SK-N-SH (cell line): ENCODE measurements around the gene PCBP3. TPM values are rescaled to one million over a fixed set of nuclear protein-coding genes. Genes with fewer than 3 reads are reported as not detected.

Source experiments
- CTCF ChIA-PET: fragments of 300-600, 350-600 bp; formaldehyde crosslinking; extraction: SDS; loops from one replicate; lab custom pipeline; 2021; lab: Yijun Ruan, JAX
- POLR2A ChIA-PET: fragments of 350-600 bp; sonication (Branson Sonifier 250); formaldehyde crosslinking; extraction: SDS; loops from one replicate; lab custom pipeline; 2020; ENCODE audit warnings: antibody characterized with exemption, inconsistent platforms; lab: Yijun Ruan, JAX
- DNase-seq: peaks from one replicate; pipeline ENCODE4 v3.0.0; 2012
- H2AFZ ChIP-seq: fragments of 200-600 bp; sonication (generic); 2 replicates; pipeline ENCODE4 v1.8.1; 2016; ENCODE audit warnings: antibody characterized with exemption, mild to moderate bottlenecking, low read depth
- H3F3A ChIP-seq: fragments of 200-600 bp; sonication (generic); replicated peaks from 2 replicates; pipeline ENCODE3; 2016; ENCODE audit warnings: antibody characterized with exemption, mild to moderate bottlenecking; ENCODE audit not compliant: insufficient read depth
- H3K27ac ChIP-seq, 2 experiments: fragments of 200-500 bp in 1 of 2; fragments of 200-600 bp in 1 of 2; sonication (Bioruptor generic) in 1 of 2; sonication (generic), shearing (Covaris generic) in 1 of 2; 2 replicates each; pipeline versions ENCODE4 v1.5.1 to v1.6.1; 2014 to 2016; ENCODE audit warnings: low read depth in 2 of 2, inconsistent platforms in 1 of 2, low read length in 1 of 2, mild to moderate bottlenecking in 1 of 2, mixed read lengths in 1 of 2
- H3K27me3 ChIP-seq: fragments of 200-600 bp; sonication (generic), shearing (Covaris generic); 2 replicates; pipeline ENCODE4 v1.6.1; 2016; ENCODE audit warnings: mixed run types; ENCODE audit not compliant: insufficient read depth
- H3K36me3 ChIP-seq, 2 experiments: fragments of 200-500 bp in 1 of 2; fragments of 200-600 bp in 1 of 2; sonication (Bioruptor generic) in 1 of 2; sonication (generic) in 1 of 2; replicated peaks in 1 of 2; 2 replicates each; pipeline versions ENCODE3 to v1.5.1; 2014 to 2016; ENCODE audit warnings: low read length in 1 of 2, mild to moderate bottlenecking in 1 of 2; ENCODE audit not compliant: insufficient read depth in 2 of 2, control insufficient read depth in 1 of 2
- H3K4me1 ChIP-seq, 2 experiments: fragments of 200-500 bp in 1 of 2; fragments of 200-600 bp in 1 of 2; sonication (Bioruptor generic) in 1 of 2; sonication (generic), shearing (Covaris generic) in 1 of 2; 2 replicates each; pipeline versions ENCODE4 v1.5.1 to v1.6.1; 2014 to 2016; ENCODE audit warnings: low read depth in 1 of 2, low read length in 1 of 2, mixed run types in 1 of 2; ENCODE audit not compliant: insufficient read depth in 2 of 2, control insufficient read depth in 1 of 2
- H3K4me2 ChIP-seq: fragments of 200-600 bp; sonication (generic), shearing (Covaris generic); 2 replicates; pipeline ENCODE4 v1.6.1; 2017; ENCODE audit warnings: mixed run types
- H3K4me3 ChIP-seq, 2 experiments: fragments of 200-500 bp in 1 of 2; fragments of 200-600 bp in 1 of 2; sonication (Bioruptor generic) in 1 of 2; sonication (generic), shearing (Covaris generic) in 1 of 2; 2 replicates each; pipeline versions ENCODE4 v1.5.1 to v1.8.1; 2014 to 2016; ENCODE audit warnings: low read depth in 2 of 2, inconsistent platforms in 1 of 2, low read length in 1 of 2, mild to moderate bottlenecking in 1 of 2, mixed read lengths in 1 of 2, moderate library complexity in 1 of 2
- H3K79me2 ChIP-seq: fragments of 200-600 bp; sonication (generic); 2 replicates; pipeline ENCODE4 v1.8.1; 2017; ENCODE audit warnings: mild to moderate bottlenecking; ENCODE audit not compliant: insufficient read depth
- H3K9ac ChIP-seq: fragments of 200-600 bp; sonication (generic); 2 replicates; pipeline ENCODE4 v1.6.1; 2017; ENCODE audit warnings: mixed run types
- H3K9me2 ChIP-seq: fragments of 200-600 bp; sonication (generic); 2 replicates; pipeline ENCODE4 v1.6.1; 2017; ENCODE audit warnings: mixed run types
- H3K9me3 ChIP-seq: fragments of 200-600 bp; sonication (generic); 2 replicates; pipeline ENCODE4 v1.6.1; 2017; ENCODE audit warnings: mixed run types, mild to moderate bottlenecking, moderate library complexity
- H4K20me1 ChIP-seq: fragments of 200-600 bp; sonication (generic); 2 replicates; pipeline ENCODE4 v1.6.1; 2017; ENCODE audit warnings: mild to moderate bottlenecking, mixed run types; ENCODE audit not compliant: insufficient read depth
- CHD2 ChIP-seq: fragments of 150-350 bp; IDR thresholded peaks from 2 replicates; pipeline ENCODE4 v1.6.1; 2018; ENCODE audit warnings: low read length; ENCODE audit not compliant: partially characterized antibody
- CTCF ChIP-seq: fragments of 200-600 bp; sonication (generic); IDR thresholded peaks from 2 replicates; pipeline ENCODE4 v1.6.1; 2017; ENCODE audit warnings: antibody characterized with exemption, mild to moderate bottlenecking, moderate library complexity
- ELF1 ChIP-seq: IDR thresholded peaks from 2 replicates; pipeline ENCODE4 v1.4.0; 2012
- EP300 ChIP-seq, 2 experiments: IDR thresholded peaks; 2 replicates each; pipeline versions ENCODE4 v1.4.0 to v1.6.1; 2012; ENCODE audit warnings: borderline replicate concordance in 1 of 2, low read depth in 1 of 2, low read length in 1 of 2
- FOSL2 ChIP-seq: IDR thresholded peaks from 2 replicates; pipeline ENCODE4 v1.4.0; 2012; ENCODE audit warnings: low read depth, mild to moderate bottlenecking, moderate library complexity, borderline replicate concordance
- FOXJ3 ChIP-seq: sonication (generic); formaldehyde crosslinking; IDR thresholded peaks from 2 replicates; pipeline ENCODE4 v1.5.1; 2020; ENCODE audit warnings: mild to moderate bottlenecking, missing genetic modification reagents
- FOXM1 ChIP-seq: IDR thresholded peaks from 2 replicates; pipeline ENCODE4 v1.4.0; 2012; ENCODE audit warnings: low read depth, mild to moderate bottlenecking
- IRF3 ChIP-seq: fragments of 150-350 bp; IDR thresholded peaks from 2 replicates; pipeline ENCODE4 v1.6.1; 2016; ENCODE audit warnings: mild to moderate bottlenecking, low read depth, low read length
- JUND ChIP-seq: IDR thresholded peaks from 2 replicates; pipeline ENCODE4 v1.4.0; 2012
- MAX ChIP-seq: IDR thresholded peaks from 2 replicates; pipeline ENCODE4 v1.4.0; 2012; ENCODE audit warnings: low read depth
- MEF2A ChIP-seq: IDR thresholded peaks from 2 replicates; pipeline ENCODE4 v1.4.0; 2012; ENCODE audit warnings: low read depth, borderline replicate concordance
- NRF1 ChIP-seq: IDR thresholded peaks from 2 replicates; pipeline ENCODE4 v1.6.1; 2012; ENCODE audit warnings: low read depth, mild to moderate bottlenecking, low read length
- RCOR1 ChIP-seq: fragments of 150-350 bp; IDR thresholded peaks from 2 replicates; pipeline ENCODE4 v1.6.1; 2017; ENCODE audit warnings: antibody characterized with exemption, low read length
- REST ChIP-seq: IDR thresholded peaks from 2 replicates; pipeline ENCODE4 v1.6.1; 2012; ENCODE audit warnings: mild to moderate bottlenecking, low read depth, low read length, moderate library complexity
- RFX5 ChIP-seq: IDR thresholded peaks from 2 replicates; pipeline ENCODE4 v1.6.1; 2012; ENCODE audit warnings: mild to moderate bottlenecking, improper control_type of control experiment, low read length
- RXRA ChIP-seq: IDR thresholded peaks from 2 replicates; pipeline ENCODE4 v1.4.0; 2012; ENCODE audit warnings: low read depth, mild to moderate bottlenecking, borderline replicate concordance
- SIN3A ChIP-seq: IDR thresholded peaks from 2 replicates; pipeline ENCODE4 v1.6.1; 2012; ENCODE audit warnings: low read depth, mild to moderate bottlenecking, low read length, moderate library complexity, borderline replicate concordance
- SMC3 ChIP-seq: IDR thresholded peaks from 2 replicates; pipeline ENCODE4 v1.6.1; 2012; ENCODE audit warnings: low read depth, low read length, improper control_type of control experiment
- TAF1 ChIP-seq: IDR thresholded peaks from 2 replicates; pipeline ENCODE4 v1.6.1; 2012; ENCODE audit warnings: low read depth, mild to moderate bottlenecking, low read length, moderate library complexity, borderline replicate concordance
- TCF12 ChIP-seq: IDR thresholded peaks from 2 replicates; pipeline ENCODE4 v1.4.0; 2012
- TEAD4 ChIP-seq: IDR thresholded peaks from 2 replicates; pipeline ENCODE4 v1.4.0; 2012; ENCODE audit warnings: mild to moderate bottlenecking, borderline replicate concordance; ENCODE audit not compliant: insufficient read depth
- WGBS: methylation state at CpG from one replicate; pipeline ENCODE4 v1.1.6; 2017; ENCODE audit warnings: low lambda C conversion rate; 5-methylcytosine and 5-hydroxymethylcytosine counted together
- polyA plus RNA-seq, 3 experiments: library from polyadenylated mRNA; depleted of rRNA; stranded (reverse); fragments of >200 nt; gene quantifications; 2 replicates each; pipeline ENCODE4 v1.2.3, GENCODE V29; 2012
- TF ChIP-seq, protein P1 (sequence below): IDR thresholded peaks from 2 replicates; pipeline ENCODE4; 2012
- TF ChIP-seq, protein P2 (sequence below): IDR thresholded peaks from 2 replicates; pipeline ENCODE4 v1.4.0; 2012; ENCODE audit warnings: low read depth, borderline replicate concordance
- TF ChIP-seq, protein P3 (sequence below): fragments of 150-350 bp; IDR thresholded peaks from 2 replicates; pipeline ENCODE4 v1.6.1; 2017; ENCODE audit warnings: antibody characterized with exemption, low read length, low read depth, borderline replicate concordance

Gene PCBP3
- polyA plus RNA-seq, 1 of the 3 experiments (the other 2 are of a cell fraction) = 9.5 TPM

DNA sequence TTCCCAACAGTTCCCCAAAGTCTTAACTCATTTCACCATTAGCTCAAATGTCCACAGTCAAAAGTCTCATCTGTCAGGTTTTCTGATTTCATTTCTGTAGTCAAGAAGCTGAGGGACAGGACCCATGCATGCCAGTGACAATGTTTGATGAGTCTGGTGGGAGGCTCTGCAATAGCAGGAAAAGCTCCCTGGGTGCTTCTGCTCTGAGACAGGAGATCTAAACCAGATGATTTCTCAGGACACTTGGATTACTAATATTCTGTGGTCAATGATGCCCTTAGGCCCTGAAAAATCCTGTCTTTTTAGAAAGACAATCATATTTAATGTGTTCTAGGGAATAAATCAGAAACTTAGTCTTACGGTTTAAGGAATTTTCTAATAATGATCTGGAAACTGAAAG lies 56.4 kb downstream of the PCBP3 start:
- H4K20me1 ChIP-seq = 0 out of 2 replicates have a peak, but pooled peaks cover 3% of the 10 kb centered on the region
- H3K4me1 ChIP-seq = peaks cover 24 to 46% of the 10 kb centered on the region in 2 experiments
- WGBS = 50% methylated on average over 1 of the region's 1 CpG
- no peaks in the 10 kb centered on the region for H3K9me2 ChIP-seq
- H3K9ac ChIP-seq = no peak overlapping the region
- POLR2A ChIA-PET = no interaction called here
- CTCF ChIA-PET = interaction anchor here (1.1 kb wide), 1 partner anchor 60 kb away, joined by 5 read pairs; no protein-coding TSS in a partner anchor
- H2AFZ ChIP-seq = no peak overlapping the region
- H3K27me3 ChIP-seq = no peaks in the 10 kb centered on the region
- no peak overlapping the region for H3K4me2 ChIP-seq
- H3F3A ChIP-seq = no peaks in the 10 kb centered on the region
- no peaks in the 10 kb centered on the region for H3K9me3 ChIP-seq
- H3K27ac ChIP-seq = peak overlapping the region; percentile 70 to 87; a peak in 3 of 4 replicates
- H3K4me3 ChIP-seq = no peak overlapping the region
- no peak for DNase-seq
- H3K79me2 ChIP-seq = no peaks in the 10 kb centered on the region
- H3K36me3 ChIP-seq = peaks cover 0 to 8% of the 10 kb centered on the region in 2 experiments
- TF ChIP-seq CHD2 (no peak), EP300 (IDR thresholded peaks at IDR 0.05; ENCODE audit: borderline replicate concordance in 1 of 2, low read depth in 1 of 2, low read length in 1 of 2) (peak; percentile 37 to 45; a peak in 2 of 4 replicates), ELF1 (no peak), RCOR1 (no peak), JUND (no peak; the same call in 1 of the 2 replicates), MAX (no peak), SIN3A (no peak), FOXJ3 (no peak), RXRA (no peak), SMC3 (no peak), FOXM1 (no peak), TCF12 (peak; percentile 86), NRF1 (no peak), REST (no peak), IRF3 (no peak), CTCF (no peak), TEAD4 (no peak), MEF2A (no peak), TAF1 (no peak), RFX5 (no peak), FOSL2 (no peak)
- TF ChIP-seq, protein P1, sequence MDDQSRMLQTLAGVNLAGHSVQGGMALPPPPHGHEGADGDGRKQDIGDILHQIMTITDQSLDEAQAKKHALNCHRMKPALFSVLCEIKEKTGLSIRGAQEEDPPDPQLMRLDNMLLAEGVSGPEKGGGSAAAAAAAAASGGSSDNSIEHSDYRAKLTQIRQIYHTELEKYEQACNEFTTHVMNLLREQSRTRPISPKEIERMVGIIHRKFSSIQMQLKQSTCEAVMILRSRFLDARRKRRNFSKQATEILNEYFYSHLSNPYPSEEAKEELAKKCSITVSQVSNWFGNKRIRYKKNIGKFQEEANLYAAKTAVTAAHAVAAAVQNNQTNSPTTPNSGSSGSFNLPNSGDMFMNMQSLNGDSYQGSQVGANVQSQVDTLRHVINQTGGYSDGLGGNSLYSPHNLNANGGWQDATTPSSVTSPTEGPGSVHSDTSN = peak; percentile 85
- TF ChIP-seq, protein P2, sequence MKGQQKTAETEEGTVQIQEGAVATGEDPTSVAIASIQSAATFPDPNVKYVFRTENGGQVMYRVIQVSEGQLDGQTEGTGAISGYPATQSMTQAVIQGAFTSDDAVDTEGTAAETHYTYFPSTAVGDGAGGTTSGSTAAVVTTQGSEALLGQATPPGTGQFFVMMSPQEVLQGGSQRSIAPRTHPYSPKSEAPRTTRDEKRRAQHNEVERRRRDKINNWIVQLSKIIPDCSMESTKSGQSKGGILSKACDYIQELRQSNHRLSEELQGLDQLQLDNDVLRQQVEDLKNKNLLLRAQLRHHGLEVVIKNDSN = no peak
- TF ChIP-seq, protein P3, sequence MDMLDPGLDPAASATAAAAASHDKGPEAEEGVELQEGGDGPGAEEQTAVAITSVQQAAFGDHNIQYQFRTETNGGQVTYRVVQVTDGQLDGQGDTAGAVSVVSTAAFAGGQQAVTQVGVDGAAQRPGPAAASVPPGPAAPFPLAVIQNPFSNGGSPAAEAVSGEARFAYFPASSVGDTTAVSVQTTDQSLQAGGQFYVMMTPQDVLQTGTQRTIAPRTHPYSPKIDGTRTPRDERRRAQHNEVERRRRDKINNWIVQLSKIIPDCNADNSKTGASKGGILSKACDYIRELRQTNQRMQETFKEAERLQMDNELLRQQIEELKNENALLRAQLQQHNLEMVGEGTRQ = no peak
